Left cardiac atrium (tissue), 4 donors: Measurements from ENCODE around the gene ZNF436. TPM values are rescaled to one million over a fixed set of nuclear protein-coding genes. Genes with fewer than 3 reads are reported as not detected.
A peak's percentile ranks its signal among the peaks of the same experiment; 100 is the strongest.

Experiments
- ATAC-seq, 2 donors: fragments of 200-7000 bp; cut with Tn5 transposase; one replicate each; pipeline ENCODE4 v1.9.1; 2020; ENCODE audit warnings: mild to moderate bottlenecking in 2 of 2, moderate library complexity in 2 of 2
- DNase-seq: peaks from one replicate; pipeline ENCODE4 v3.0.0-alpha.2; 2020
- intact Hi-C, 2 donors: fragments of 100-400 bp; cut with DNase I; formaldehyde crosslinking; loops; one replicate each; pipeline versions ENCODE4 v1.14.1 to v1.15.1; 2022 to 2023
- total RNA-seq, 2 donors: library from RNA; stranded (reverse); fragmentation: NEBNext Ultra II Directional; extraction: Animal tissue kit (Norgen Biotek cat#: 25700); gene quantifications; one replicate each; pipeline ENCODE4 v1.2.1, GENCODE V29; 2021
- donor health status: DM: no; HTN: yes; CAD: no.
- donor health status: DM: no; HTN: yes; CAD: no; lungs with severe emphysema.
- donor health status: DM: yes; HTN: yes; CAD: no.
- donor health status: Dilated cardiomyopathy.

The ZNF436 gene
- total RNA-seq, 2 donors from 2014 or later = 10.1 to 14.2 TPM

GRCh38 chr1:23370709-23371584, 1.3 kb upstream of the ZNF436 start:
- DNase-seq = no peak
- ATAC-seq = no peak
- intact Hi-C loops = no loop called here

GRCh38 chr1:23370330-23370708, 683 bp upstream of the ZNF436 start:
- intact Hi-C loops = no loop called here
- ATAC-seq (no peak), DNase-seq (no peak)

- peak; percentile 95 for DNase-seq
- peak; percentile 87 to 91 for ATAC-seq
- intact Hi-C loops = loop anchor here in 1 of 2 donors (2.0 kb wide), 1 partner anchor 26 kb away; no protein-coding TSS in a partner anchor
These were observed 888 bp downstream of the ZNF436 start for GRCh38 chr1:23368562-23369334.

GRCh38 chr1:23367791-23368561, 1.7 kb downstream of the ZNF436 start:
- intact Hi-C loops = loop anchor here in 1 of 2 donors (2.0 kb wide), 1 partner anchor 27 kb away; no protein-coding TSS in a partner anchor
- DNase-seq = peak; percentile 99
- peak; percentile 90 to 94 for ATAC-seq

GRCh38 chr1:23367451-23367790, 2.2 kb downstream of the ZNF436 start:
- intact Hi-C loops = no loop called here
- DNase-seq (no peak), ATAC-seq (no peak)

GRCh38 chr1:23366598-23366997, 3.0 kb downstream of the ZNF436 start:
- ATAC-seq (no peak), DNase-seq (no peak)
- intact Hi-C loops = no loop called here

- DNase-seq = no peak
- intact Hi-C loops = no loop called here
- no peak for ATAC-seq
These were observed 3.5 kb downstream of the ZNF436 start for GRCh38 chr1:23366146-23366545.

- no peak for ATAC-seq
- no peak for DNase-seq
- intact Hi-C loops = no loop called here
These were observed 7.4 kb downstream of the ZNF436 start for GRCh38 chr1:23362218-23362713.

- peak in 1 of 2 donors; percentile 19 for ATAC-seq
- intact Hi-C loops = no loop called here
These were observed 11.2 kb downstream of the ZNF436 start for GRCh38 chr1:23358310-23358875.

GRCh38 chr1:23357138-23357908, 12.3 kb downstream of the ZNF436 start:
- DNase-seq (no peak), ATAC-seq (peak; percentile 20 to 47)
- intact Hi-C loops = no loop called here

More at GRCh38 chr1:23358310-23358875, 11.2 kb downstream of the ZNF436 start:
- DNase-seq = no peak

- intact Hi-C loops = no loop called here
- no peak for ATAC-seq
- no peak for DNase-seq
These were observed 13.0 kb downstream of the ZNF436 start for GRCh38 chr1:23356471-23357137.

- intact Hi-C loops = no loop called here
- no peak for ATAC-seq
- no peak for DNase-seq
These were observed 15.4 kb downstream of the ZNF436 start for GRCh38 chr1:23354245-23354644.

- ATAC-seq (no peak), DNase-seq (no peak)
- intact Hi-C loops = no loop called here
These were observed 17.4 kb downstream of the ZNF436 start for GRCh38 chr1:23352096-23352695.

- no peak for ATAC-seq
- no peak for DNase-seq
- intact Hi-C loops = loop anchor here (10.0 kb wide), 1 partner anchor 59 kb away; no protein-coding TSS in a partner anchor
These were observed 23.7 kb downstream of the ZNF436 start for GRCh38 chr1:23345920-23346319.

GRCh38 chr1:23344987-23345472, 24.6 kb downstream of the ZNF436 start:
- no peak for DNase-seq
- intact Hi-C loops = loop anchor here (10.0 kb wide), 1 partner anchor 60 kb away; no protein-coding TSS in a partner anchor
- ATAC-seq = no peak

GRCh38 chr1:23344111-23344986, 25.3 kb downstream of the ZNF436 start, which contains the start of gene HNRNPR:
TSS of gene HNRNPR (minus strand) at chr1:23344284. CDS start at chr1:23341008, 3,276 bp downstream.
- intact Hi-C loops = loop anchor here (10.0 kb wide), 1 partner anchor 60 kb away; no protein-coding TSS in a partner anchor
- ATAC-seq = peak; percentile 97 to 98
- peak; percentile 100 for DNase-seq
